Activated CD8-positive, alpha-beta memory T cell treated with anti-CD3 and anti-CD28 coated beads for 4 hours (primary cell): ENCODE data around the gene NPDC1.

Source experiments
- DNase-seq, 2 donors: peaks; one replicate each; pipeline ENCODE4 v3.0.0-alpha.2; 2020; ENCODE audit warnings: low read depth in 2 of 2

NPDC1 gene

GRCh38 chr9:137026384-137026783, 19.6 kb downstream of the NPDC1 start:
- no peak for DNase-seq

DNA sequence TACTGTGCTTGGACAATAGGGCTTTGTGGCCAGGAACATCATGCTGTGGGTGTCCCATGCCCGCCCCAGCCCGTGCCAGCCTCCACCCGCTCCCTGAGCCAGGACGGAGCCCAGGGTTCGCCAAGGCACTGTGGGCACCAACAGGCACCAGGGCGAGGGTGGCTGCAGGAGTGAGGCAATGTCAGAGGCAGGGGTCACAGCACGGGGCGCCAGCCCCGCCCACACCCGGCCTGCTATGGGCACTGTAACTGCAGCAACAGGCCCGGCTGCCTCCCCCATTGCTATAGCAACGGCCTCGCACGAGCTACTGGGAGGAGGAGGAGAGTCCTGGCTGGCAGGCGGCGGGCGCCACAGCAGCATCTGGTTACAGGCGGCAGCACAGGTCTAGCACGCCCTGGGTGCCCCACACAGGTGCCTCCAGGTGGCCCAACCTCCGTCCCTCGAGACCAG, 20.4 kb downstream of the NPDC1 start:
- DNase-seq: no peak

- DNase-seq: no peak
Measured at GRCh38 chr9:137023583-137023991, 22.4 kb downstream of the NPDC1 start.

- no peak for DNase-seq
Measured at GRCh38 chr9:137023157-137023556, 22.8 kb downstream of the NPDC1 start.

GRCh38 chr9:137022662-137023008, 23.3 kb downstream of the NPDC1 start:
- DNase-seq: no peak

DNA sequence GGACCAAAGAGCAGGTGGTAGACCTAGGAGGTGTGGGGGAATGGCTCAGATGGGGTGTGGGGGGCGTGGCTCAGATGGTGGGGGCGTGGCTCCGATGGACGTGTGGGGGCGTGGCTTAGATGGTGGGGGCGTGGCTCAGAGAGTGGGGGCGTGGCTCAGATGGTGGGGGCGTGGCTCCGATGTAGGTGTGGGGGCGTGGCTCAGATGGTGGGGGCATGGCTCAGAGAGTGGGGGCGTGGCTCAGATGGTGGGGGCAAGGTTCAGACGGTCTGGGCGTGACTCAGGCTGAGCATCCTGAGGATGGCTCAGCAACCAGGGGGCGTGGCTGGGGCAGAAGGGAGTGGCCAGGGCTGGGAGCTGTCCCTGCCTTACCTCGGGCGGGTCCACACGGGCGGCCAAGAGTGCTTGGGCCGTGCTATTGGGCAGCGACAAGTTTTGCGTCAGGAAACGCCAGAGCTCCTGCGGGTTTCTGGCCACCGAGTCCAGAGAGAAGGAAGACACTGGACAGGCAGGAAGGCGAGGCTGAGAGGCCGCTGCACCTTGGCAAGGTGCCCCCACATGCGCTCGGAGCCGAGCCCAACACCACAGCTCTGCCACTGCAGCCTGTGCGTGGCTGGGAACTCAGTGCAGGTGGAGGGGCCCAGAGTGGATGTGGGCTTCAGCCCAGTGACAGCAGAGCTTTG, 23.9 kb downstream of the NPDC1 start:
- peak in 1 of 2 donors; percentile 57 for DNase-seq

GRCh38 chr9:137021568-137021978, 24.4 kb downstream of the NPDC1 start:
- no peak for DNase-seq

DNA sequence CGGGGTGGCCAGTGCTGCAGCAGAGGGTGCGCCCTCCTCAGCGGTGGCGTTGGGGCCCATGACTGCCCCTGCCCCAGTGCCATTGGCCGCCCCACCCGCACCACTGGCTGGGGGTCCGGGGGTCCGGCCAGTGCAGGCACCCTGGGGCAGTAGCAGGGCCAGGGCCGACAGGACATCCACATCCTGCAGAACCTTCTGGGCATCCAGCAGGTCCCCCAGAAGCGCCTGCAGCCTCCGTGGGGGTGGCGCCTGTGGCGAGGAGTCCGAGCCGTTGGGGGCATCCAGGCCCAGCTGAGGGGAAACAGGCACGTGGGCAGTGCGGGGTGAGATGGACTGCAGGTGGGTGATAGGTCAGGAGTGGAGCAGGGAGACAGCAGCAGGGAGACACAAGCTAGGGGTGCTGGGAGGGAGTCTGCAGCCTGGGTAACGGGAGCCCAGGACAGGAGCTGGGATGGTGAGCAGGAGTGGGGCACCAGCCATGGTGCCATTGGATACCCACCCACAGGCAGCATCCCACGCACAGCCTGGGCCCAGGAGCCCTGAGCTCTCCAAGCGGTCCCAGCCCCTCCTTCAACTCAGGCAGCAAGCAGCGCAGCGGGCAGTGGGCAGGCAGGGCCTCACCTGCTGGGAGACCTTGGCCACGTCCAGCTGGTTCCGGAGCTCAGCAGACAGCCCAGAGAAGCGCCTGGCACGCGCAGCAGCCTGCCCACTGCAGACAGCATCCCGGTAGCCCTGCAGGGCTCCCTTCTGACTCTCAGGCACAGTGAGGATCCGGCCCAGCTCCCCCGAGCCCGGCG, 25.0 kb downstream of the NPDC1 start:
- no peak for DNase-seq

DNA sequence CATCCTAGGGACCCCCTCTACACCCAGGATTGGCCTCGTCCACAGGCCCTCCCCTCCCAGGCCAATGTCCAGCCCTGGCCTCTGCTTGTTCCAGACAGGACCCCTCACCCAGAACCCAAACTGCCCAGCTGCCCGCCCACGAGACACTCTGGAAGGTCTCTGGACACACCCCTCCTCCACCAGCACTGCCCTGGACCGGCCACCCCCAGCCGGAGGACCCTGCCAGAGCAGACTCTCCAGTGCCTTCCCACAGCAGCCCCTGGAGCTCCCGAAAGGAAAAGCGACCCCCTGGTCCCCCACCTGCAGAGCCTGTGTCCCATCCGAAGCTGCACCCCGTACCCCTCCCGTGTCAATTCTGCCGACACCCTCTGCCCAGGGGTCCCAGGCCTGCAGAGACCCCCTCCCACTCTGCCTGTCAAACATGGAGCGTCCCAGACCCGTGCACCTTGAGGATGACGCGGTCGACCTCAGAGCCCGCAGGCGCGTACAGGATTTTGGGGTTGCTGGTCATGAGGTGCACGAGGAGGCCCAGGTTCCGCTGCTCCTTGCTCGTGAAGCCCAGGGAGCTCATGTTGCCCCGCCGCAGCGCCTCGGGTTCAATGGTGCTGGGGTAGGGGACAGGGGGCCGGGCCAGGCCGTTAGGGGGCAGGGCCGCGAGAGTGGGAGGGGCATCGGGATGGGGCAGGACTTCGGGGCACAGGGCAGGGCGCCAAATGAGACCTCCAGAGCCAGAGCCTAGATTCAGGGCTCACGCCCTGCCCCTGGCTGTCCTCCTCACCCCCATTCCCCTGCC, 25.9 kb downstream of the NPDC1 start:
- no peak for DNase-seq

- no peak for DNase-seq
Measured at GRCh38 chr9:137018761-137019559, 27.0 kb downstream of the NPDC1 start.

DNA sequence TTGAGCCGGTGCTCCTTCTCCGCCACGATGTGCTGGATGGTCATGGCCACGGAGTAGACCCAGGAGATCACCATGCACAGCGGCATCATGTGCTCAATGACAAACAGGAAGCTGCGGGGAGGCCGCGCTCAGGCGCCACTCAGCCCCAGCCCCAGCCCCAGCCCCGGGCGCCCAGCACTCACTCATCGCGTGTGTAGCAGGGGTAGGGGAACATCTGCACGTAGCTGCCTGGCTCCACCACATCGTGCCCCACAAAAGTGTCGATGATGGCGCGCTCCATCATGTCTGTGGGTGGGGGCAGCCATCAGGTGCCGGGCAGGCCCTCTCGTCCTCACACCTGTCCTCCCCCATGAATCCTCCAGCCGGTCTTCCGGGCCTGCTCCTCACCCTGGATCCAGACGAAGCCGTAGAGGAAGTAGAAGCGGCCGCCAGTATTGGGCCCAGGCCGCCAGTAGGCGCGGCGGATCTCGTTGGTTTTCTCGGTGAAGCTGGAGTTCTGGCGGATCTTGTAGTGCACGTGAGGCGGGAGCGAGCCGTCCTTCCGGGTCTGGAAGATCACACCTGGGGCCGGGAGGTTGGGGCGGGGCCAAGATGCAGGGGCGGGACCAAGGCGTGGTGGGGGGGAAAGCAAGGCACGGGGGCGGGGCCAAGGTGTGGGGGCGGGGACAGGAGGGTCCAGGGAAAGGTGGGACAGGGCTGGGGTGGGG, 28.0 kb downstream of the NPDC1 start:
- no peak for DNase-seq

DNA sequence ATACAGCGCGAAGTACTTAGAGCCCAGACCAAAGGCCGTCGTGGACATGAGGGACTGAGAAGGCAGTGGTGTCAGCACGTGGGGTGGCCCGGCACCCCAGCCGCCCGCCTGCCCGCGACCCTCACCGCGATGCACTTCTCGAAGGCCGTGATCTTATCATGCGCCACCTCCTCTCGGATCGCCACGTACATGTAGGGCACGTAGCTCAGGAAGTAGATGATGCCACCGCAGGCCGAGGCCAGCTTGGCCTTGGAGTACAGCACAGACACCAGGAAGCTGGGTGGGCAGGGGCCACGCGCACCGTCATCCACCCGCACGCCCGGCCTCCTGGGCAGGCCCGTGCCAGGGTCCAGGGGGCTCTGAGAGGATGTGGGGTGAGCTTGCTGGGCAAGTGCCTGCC, 28.9 kb downstream of the NPDC1 start:
- DNase-seq: no peak

DNA sequence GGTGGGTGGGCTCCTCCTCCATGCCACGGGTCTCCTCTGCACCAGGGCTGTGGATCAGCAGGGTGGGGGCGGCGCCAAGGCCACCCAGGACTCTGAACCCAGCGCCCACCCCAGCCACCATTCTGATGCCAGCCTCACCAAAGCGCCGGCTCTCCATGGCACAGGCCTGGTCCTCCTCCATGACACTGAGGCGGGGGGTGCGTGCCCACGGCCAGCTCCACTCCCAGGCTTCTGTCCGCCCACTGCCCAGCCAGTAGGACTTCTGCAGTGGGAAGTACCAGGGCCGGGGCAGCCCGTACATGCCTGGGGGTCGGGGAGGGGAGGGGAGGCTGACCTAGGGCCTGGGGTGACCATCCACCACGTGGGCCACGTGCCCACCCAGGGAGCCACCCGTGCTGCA, 29.5 kb downstream of the NPDC1 start:
- DNase-seq: no peak

DNA sequence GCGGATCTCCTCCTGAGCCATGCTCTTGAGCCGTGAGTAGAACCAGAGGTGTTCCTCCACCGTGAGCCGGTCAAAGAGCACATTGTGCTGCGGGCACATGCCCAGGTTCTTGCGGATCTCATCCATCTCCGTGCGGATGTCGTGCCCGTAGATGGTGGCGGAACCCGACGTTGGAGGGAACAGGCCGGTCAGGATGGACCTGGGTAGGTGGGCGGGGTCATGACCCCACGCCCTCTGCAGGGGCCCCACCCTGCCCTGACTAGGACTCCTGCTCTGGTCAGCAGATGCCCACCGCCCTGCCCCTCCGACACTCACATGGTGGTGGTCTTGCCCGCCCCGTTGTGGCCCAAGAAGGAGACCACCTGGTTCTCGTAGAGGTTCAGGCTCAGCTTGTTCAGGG, 30.0 kb downstream of the NPDC1 start:
- no peak for DNase-seq

GRCh38 chr9:137015540-137015930, 30.4 kb downstream of the NPDC1 start:
- no peak for DNase-seq

- no peak for DNase-seq
Measured at GRCh38 chr9:137014776-137015539, 31.0 kb downstream of the NPDC1 start.

GRCh38 chr9:137014166-137014565, 31.8 kb downstream of the NPDC1 start:
- DNase-seq: no peak

DNA sequence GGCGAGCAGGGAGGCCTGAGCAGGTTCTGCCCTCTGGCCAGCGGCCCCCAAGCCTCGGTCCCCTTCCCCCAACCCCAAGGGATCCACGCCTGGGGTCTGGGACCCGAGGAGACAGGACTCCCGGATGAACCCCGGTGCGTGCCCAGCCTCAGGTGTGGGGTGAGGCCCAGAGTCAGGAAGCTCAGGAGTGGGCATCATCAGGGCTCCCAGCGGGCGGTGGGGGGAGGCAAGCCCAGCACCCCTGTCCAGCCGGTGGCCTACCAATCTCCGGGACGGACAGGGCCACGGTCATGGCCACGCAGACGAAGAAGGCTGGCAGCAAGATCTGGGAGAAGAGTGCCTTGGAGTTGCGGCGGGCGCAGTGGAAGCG, 32.4 kb downstream of the NPDC1 start:
- no peak for DNase-seq

DNA sequence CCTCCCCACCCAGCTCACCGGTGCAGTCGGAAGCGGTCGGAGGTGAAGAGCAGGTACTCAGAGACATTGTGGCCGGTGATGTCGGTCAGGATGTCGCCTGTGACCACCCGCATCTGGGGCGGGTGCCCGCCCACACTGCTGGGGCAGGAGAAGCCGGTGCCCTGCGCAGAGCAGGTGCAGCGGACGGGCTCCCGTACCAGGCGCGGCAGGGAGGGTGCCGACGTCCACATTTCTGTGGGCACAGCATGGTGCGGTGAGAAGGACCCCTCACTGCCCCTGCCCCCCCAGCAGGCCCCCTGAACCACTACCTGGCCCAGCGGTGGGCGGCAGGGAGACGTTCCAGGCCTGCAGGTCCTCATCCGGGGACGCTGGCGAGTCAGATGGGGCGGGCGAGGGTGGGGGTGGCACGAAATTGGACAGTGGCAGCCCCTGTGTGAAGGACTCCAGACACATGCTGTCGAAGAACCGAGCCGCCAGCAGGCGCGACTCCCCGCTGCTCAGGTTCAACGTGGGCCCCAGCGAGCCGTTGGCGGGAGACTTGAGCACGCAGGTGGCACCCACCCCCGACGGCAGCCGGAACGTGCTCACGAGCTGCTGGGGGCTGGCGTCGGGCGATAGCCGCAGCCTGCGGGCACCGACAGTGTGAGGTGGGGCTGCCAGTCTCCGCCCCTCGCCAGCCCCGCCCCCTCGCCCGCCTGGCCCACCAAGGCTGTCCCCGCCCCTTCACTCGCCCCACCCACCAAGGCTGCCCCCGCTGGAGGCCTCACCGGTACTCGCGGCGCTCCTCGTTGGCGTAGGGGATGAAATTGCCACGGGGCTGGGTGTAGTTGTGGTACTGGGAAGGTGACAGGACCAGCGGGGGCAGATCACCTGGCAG, 33.0 kb downstream of the NPDC1 start:
- no peak for DNase-seq
